22Rv1 (cell line): Measurements from ENCODE around the gene PCCA.
"Not testable (repeated sequence)": the region's sequence is repeated elsewhere in the genome, so short reads cannot be mapped to it uniquely, and the experiment has no call there.

Experiments
- CTCF ChIP-seq: fragments of 450-650 bp; IDR thresholded peaks from 2 replicates; pipeline ENCODE4 v1.5.1; 2017; ENCODE audit warnings: mild to moderate bottlenecking
- ZFX ChIP-seq: fragments of 450-650 bp; IDR thresholded peaks from 2 replicates; pipeline ENCODE4 v1.6.1; 2017; ENCODE audit warnings: antibody characterized with exemption, borderline replicate concordance

- TF ChIP-seq CTCF, ZFX: not testable (repeated sequence)
Measured at GRCh38 chr13:100174455-100174854, 85.6 kb downstream of the PCCA start.
